HG02798 (cell line): ENCODE measurements around the gene KLC4.
"Not testable (repeated sequence)": the region's sequence is repeated elsewhere in the genome, so short reads cannot be mapped to it uniquely, and the experiment has no call there.

ENCODE experiments used
- ATAC-seq: cut with Tn5 transposase; IDR thresholded peaks from one replicate; pipeline ENCODE4 v1.9.1; 2021; ENCODE audit warnings: mild to moderate bottlenecking; ENCODE audit not compliant: unreplicated experiment, poor library complexity

The KLC4 gene

DNA sequence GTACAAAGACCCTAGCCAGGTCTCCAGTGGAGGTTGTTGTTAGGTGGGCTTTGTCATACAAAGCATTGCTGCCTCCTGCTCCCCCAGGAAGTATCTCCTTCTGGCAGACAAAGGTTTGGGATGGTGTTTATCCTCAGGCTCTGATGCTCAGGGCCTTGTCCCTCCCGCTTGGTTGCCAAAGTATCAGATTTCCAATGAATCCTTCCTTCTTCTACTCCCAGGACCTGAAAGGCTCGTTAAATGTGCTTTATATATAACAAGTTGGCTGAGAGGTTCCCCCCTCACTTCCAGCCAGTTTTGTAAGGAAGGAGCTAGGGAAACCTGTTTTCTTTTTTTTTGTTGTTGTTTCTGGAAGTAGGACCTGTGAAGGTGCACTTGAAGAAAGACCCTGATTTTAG is 31.1 kb downstream of the KLC4 start:
- no peak for ATAC-seq

DNA sequence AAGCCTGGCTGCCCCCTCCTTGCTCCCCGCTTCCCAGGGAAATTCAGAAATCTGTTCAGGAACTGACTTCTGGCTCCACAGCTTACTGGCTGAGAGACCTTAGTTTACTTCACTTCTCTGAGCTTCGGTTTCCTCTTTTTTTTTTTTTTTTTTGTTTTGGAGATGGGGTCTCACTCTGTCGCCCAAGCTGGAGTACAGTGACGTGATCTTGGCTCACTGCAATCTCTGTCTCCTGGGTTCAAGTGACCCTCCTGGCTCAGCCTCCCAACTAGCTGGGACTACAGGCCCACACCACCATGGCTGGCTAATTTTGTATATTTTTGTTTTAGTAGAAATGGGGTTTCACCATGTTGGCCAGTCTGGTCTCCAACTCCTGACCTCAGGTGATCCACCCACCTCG is 31.6 kb downstream of the KLC4 start:
- no peak for ATAC-seq

DNA sequence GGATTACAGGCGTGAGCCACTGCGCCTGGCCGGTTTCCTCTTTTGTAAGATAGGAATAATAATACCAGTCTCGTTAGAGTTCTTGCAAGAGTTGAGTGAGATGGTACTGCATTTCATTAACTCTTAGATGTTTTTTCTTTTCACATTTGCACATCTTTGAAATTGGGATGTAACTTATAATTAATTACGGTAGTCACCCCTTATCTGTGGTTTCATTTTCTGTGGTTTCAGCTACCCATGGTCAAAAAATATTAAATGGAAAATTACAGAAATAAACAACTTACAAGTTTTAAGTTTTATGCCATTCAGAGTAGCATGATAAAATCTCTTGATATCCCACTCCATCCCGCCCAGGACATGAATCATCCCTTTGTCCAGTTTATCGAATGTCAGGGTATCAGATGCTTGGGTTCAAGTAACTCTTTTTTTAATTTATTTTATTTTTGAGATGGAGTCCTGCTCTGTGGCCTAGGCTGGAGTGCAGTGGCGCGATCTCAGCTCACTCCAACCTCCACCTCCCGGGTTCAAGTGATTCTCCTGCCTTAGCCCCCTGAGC is 32.1 kb downstream of the KLC4 start:
- no peak for ATAC-seq

DNA sequence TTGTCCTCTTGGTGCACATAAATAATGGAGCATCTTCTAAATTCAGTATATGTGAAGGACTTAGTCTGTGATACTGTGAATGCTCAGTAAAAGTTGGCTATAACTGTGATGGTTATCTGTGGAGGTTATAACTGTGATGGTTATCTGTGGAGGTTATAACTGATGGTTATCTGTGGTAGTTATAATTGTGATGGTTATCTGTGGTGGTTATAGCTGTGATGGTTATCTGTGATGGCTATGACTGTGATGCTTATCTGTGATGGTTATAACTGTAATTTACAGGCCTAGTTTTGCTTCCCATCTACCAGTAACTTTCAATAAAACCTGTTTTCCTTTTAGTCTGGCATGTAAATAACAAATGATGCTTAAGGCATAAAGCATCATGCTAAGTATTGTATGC is 33.2 kb downstream of the KLC4 start:
- ATAC-seq: no peak

DNA sequence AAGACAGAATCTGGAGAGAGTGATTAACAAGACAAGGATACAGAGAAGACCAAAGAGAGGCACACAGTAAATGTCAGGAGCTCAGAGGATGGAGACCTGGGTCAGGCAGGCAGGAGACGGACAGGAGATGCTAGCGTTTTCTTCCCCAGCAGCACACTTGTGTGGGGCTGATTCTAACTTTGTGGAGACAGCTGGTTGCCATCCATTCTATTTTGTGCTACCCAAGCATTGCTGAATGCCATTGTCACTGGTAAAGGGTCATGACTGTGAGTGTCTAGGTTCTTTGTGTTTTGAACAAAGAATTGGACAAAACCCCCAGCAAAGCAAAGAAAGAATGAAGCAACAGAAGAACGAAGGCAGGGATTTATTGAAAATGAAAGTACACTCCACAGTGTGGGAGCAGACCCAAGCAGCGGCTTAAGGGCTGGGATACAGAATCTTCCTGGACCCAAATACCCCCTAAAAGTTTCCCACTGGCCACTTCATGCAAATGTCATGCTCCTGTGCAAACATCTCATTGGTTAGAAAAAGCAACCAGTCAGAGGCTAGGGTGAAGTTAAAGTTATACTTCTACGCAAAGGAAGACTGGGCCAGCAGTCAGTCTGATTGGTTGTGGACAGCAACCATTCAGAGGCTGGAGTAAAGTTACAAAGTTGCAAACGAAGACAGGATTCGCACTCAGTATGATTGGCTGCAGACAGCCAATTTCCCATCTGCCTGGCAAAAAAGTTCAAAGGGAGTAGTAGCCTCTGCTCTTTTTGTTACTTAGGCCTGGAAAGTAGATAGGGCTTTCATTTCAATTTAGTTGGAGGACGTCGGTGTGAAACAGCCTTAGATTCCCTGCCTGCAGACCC is 34.2 kb downstream of the KLC4 start:
- no peak for ATAC-seq

DNA sequence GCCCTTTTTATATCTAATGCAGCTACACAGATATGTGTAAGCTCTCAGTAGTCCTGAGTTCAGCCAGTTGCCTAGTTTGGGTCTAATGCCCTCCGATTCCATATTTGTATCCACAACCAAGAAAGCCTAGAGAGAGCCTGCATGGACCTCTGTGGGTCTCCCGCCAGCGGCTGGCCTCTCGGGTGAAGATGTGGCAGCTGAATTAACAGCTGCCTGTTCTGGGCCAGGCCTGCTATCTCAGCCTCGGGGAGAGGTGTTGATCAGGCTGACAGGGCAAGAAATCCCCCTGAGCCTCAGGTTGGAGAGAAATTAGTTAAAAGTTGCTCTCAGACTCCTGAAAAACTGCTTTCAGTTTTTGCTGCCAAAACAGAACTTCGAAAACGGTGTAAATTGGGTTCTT is 36.5 kb downstream of the KLC4 start:
- ATAC-seq: no peak

DNA sequence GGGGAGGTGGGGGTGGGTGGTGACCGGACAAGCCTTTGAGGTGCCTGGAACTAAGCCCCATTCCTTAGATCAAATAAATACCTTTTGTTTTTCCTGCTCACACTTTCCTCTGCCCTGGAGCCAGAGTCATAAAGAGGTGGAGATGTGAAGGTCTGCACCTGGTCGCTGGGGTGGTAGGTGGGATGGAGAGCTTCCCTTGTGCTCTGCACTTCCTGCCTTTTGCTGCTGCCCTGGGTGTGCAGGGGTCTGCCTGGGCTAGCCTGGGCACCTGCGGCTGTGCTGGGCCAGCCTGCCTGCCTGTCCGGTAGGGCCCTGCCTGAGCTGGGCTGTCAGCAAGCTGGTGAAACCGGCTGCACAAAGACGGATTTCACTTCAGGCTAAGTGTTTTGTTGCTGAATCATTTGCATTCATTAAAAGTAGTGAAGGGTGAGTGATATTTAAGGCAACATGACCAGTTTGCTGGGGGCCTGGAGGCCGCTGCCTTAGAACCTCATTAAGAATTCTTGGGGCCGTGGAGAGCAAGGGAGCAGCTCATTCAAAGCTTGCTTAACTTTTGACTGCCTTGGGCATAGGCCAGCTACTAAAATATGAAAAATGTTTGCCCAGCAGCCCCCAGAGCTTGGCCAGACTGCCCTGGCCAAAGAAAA is 37.1 kb downstream of the KLC4 start:
- ATAC-seq: no peak

DNA sequence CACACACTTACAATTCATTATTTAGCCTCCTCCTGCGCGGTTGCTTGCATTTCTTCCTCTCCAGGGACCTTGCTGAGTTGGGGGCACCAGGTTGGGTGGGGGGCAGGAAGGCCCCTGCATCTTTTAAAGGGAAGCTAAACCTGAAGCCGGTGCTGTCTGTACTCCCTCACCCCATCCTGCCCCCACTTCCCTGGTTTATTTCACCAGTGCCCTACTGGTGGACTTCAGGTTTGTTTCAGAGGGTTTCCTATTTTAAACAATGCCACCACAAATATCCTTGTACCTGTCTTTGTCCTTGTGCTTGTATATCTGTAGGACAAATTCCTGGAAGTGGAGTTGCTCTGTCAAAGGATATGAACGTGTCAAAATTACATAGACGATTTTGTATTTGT is 37.7 kb downstream of the KLC4 start:
- no peak for ATAC-seq

DNA sequence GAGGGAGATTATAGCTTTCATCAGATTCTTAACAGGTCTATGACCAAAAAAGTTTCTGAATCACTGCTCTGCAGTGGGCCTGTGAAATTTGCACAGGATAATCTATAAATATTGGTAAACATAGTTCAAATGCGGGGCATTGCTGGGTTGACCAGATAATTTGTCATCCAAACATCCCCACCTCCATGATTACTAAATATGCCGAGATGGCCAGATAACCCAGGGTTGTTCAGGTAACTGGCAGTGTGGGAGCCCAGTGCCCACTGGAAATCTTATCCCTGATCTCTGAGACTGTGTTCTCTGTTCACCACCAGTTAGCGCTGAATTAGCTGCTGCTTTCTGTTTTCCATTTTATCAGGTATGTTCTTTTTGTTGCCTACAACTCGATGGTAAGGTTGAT is 38.1 kb downstream of the KLC4 start:
- no peak for ATAC-seq

DNA sequence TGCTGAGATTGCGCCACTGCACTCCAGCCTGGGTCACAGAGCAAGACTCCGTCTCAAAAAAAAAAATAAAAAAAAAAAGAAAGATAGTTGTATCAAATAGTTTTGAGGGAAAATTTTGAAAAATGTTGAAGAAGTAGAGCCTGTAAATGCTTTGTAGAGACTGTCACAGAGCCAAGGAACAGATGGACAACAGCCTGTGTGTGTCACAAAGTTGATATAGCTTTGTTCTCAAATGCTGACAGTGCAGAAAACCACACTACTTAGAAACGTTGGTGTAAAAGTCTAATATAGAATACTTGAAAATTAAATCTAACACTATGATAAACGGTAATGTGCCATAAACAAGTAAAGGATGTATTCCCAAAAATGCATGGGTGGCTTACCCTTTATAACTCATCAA is 42.1 kb downstream of the KLC4 start:
- ATAC-seq: no peak

DNA sequence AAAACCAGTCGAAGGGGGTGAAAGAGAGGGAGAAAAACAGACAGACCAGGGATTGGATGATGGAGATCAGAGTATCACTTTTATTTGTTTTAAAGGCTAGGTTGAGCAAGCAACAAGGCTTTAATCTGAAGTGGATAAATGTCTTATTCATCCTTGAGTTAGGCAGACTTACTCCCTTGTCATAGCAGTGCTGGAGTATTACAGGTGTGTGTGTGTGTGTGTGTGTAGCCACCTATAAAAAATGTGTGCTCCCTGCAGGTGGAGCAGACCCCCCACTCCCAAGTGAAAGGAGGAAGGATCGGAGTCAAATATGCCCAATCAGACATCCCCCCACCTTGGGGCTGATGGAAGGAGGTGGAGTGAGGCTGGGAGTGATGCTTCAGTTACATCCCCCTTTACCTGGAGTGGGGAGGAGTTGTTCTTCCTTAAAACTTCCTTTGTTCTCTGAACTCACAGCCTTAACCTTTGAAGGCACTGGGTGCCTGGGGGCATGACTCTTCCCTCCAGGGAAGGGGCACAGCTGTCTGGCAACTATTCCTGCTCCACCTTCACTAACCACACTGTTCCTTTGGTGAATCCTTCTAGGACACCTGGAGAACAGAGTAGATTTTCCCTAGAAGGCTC is 43.9 kb downstream of the KLC4 start:
- ATAC-seq: no peak

DNA sequence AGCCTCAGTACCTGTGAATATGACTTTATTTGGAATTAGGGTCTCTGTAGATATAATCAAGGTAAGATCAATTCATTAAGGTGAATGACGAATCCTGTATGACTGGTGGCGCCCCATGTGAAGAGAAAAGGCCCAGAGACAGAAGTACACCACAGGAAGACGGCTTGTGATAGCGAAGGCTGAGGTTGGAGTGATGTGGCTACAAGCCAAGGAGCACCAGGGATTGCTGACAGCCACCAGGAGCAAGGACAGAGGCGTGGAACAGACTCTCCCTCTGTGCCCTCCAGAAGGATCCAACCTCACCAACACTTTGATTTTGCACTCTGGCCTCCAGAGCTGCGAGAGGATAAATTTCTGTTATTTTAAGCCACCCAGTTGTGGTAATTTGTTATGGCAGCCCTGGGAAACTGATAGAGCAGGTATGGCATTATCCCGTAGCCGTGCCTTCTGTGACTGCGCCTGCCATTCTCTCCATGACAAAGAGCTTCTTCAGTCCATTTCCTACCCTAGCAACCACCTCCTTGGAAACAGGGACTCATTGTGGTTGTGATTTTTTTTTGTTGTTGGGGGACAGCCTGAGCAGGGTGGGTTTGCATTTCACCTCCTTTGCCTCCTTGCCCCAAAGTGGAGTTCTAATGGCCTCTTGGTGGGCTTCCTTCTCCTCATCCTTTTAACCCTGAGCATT is 46.2 kb downstream of the KLC4 start:
- no peak for ATAC-seq

DNA sequence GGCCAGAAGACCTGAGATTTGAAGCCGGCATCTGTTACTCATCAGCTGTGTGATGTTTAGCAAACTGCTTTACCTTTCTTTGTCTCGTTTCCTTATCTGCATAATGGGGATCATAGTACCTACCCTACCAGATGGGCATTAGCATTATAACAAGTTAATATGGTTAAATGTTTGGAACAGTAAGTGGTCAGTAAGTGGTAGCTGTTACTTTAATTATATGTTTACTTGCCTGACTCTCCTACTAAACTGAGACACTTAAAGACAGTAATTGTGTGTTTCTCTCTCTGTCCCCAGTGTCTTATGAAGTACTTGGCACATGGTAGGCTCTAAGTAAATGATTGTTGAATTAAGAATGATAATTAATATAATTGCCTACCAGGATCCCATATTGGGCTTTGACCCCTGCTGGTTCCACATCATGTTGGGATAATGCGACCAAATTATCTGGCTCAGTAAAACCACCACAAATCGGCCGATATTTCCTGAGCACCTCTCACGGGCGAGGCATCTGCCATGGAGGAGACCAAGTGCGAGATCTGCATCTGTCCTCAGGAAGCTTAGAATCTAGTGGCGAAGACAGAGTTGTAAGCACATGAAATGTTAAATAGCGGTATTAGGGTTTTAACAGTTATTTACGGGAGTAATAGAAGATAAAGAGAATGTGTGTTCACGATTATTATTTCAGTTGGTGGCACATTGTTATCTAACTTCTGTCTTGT is 48.1 kb downstream of the KLC4 start:
- ATAC-seq: no peak

DNA sequence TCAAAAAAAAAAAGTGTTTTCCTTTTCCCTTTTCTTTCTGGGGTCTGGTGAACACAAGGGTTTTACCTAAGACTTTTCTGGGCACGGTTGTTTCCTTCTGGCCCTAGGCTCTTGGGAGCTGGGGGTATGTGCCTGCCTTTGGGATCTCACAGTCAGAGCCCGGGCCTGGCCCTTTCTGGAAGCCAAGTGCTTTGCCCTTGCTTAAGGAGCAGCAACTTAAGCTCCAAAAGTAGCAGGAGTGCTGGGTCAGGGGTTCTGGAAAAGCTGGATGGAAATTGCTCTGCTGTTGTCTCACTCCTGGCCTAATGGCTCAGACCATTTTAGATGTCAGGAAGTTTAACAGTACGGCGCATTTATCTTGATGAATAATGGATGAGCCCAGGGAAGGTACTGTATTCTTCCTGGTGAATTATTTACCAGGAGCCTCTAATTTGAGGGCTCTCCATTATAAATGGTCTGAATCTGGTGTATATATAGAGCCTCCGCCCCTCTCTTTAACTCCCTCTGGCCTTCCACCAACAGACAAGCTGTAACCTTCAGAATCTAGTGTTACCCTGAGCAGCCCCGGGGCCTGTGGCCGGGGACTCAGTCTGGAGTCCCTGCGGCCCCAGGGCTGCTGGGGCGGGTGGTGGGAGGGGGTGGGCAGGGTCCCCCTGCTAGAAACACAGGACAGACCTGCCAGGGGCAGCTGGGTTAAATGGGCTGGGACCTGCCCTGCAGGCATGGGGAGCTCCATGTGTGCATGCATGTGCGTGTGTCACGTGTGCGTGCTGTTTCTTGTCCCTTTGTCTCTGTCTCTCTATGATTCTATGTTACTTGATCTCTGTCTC is 54.2 kb downstream of the KLC4 start:
- ATAC-seq: no peak

DNA sequence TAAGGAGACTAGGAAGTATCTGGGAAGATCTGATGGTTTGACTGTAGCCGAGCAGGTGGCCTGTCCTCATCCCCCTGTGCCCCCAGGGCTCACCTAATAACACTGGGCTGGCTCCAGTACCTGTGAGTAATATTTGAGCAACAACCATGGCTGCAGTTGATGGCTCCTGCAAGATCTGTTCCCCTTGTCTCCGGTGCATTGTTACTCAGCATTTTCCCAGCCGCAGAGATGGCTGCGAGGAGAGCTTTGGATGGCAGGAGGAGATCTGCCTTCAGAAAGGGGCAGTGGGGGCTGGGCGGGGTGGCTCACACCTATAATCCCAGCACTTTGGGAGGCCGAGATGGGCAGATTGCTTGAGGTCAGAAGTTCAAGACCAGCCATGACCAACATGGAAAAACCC is 55.9 kb downstream of the KLC4 start:
- no peak for ATAC-seq

DNA sequence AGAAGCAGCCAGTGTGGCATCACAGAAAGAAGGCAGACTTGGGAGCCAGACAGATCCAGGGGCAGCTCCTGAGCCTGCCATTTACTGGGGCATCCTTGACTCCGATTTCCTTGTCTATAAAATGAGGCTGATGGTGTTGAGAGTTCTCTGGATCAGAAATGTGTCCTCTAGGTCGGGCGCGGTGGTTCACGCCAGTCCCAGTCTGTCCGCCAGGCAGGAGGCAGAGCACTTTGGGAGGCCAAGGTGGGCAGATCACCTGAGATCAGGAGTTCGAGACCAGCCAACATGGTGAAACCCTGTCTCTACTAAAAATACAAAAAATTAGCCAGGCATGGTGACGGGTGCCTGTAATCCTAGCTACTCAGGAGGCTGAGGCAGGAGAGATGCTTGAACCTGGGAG is 58.0 kb downstream of the KLC4 start:
- not testable (repeated sequence) for ATAC-seq

DNA sequence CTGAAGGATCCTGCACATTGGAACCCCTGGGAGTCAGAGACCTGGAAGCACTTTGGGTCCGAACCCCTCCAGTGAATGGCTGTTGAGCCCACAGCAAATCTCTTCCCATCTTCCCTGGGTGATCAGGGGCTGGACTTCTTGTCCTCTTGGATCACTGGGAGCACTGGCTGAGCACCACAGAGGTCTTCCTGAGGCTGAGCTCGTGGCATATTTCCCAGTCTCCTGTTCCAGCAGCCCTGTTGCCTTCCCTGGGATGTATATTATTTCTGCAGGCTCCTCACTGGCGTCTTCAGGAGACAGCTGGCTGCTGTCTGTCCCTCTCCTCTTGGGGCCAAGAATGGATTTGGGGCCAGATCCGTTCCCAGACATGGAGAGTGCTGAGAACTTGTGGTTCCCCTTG is 60.1 kb downstream of the KLC4 start:
- no peak for ATAC-seq

DNA sequence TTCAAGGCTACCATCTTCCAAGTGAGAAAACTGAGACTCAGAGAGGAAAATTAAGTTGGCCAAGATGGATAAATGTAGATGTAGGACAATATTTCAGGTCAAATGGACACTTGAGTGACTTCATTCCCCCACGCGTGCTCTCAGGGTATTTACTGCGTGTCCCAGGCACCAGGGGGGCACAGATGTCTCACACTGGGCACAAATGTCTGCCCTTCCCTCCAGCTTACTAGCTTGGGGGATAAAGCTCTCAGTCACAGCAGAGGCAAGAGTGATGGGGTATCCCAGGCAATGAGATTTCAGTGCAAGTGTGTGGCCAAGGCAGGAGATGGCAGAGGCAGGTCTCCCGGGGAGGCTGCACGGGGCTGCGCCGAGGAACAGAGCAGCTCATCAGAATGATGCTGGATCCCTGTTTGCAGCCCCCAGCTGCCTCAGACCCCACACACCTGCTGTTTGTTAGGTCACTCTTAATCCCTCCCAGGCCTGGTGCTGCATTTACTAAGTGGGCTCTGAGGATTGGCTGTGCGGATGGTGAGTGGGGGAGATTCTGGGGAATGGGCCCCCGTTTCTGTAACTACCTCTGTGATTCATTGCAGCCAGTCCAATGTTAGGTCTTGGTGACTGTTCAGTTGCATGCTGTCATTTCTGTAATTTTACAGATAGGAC is 60.8 kb downstream of the KLC4 start:
- no peak for ATAC-seq
